Endometrial microvascular endothelial cells (primary cell): ENCODE results near the gene NEK7. TPM values are rescaled to one million over a fixed set of nuclear protein-coding genes. Genes with fewer than 3 reads are reported as not detected.

Experiments used
- in situ Hi-C: cut with HindIII; loops from 2 replicates; pipeline ENCODE4 v1.10.0; 2017; ENCODE audit warnings: low sequenced_read_pairs, low pct_unique_long_range_greater_than_20kb; ENCODE audit errors: inconsistent ontology term
- total RNA-seq: library from RNA; depleted of rRNA; stranded (reverse); fragments of >200 nt; gene quantifications from one replicate; pipeline ENCODE4 v1.2.3, GENCODE V29; 2015; ENCODE audit errors: inconsistent ontology term

NEK7 gene
- total RNA-seq, 1 donor from 2014 or later: 38.7 TPM

DNA sequence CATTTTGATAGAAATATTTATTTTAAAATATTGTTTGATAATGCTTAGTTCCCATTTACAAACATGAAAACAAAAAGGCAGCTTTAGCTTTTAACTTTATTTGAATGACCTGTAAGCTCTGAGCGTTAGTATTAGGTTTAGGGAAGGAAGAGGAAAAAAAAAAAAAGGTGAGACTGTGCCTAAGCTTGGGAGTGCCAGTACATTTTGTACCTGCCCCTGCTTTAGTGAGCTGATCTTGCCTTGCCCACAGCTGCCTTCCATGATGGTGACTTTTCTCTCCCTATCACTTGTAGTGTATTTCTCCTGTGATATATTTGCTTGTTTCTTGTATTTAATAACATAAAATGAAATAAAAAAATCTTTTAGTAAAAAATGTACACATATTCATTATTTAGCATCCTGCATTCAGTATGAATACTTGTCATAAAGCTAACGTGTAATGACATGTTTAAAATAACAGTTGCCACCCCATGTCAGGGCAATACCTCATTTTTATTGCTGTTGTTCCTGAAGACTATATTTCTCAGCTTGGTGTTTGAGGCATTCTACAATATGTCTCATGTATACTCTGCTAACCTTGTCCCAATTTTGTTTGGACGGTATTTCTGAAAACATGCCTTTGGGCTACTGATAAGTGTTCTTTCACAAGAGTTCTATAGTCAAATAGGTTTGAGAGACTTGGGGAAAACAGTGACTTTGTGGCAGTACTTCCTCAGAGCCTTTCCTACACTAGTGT is 76.3 kb downstream of the NEK7 start:
- in situ Hi-C loops: no loop called here

GRCh38 chr1:198234520-198235251 is 77.9 kb downstream of the NEK7 start:
- in situ Hi-C loops: no loop called here

DNA sequence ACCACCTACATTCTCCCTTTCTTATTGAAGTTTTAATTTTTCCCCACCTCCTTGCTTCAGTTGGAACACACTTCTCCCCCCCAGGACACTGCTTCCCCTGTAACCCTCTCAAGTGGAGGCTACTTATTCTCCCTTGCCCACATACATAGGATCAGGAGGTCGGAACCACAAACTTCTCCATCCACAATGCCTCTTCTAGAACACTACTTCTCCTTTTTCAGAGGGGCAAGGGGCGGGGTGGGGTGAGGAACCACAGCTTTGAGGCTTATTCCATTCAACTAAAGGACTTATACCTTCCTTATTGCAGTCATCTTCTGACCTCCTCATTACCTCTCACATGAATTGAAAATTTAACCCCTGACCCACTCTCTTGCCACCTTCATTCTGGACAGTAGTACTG is 81.3 kb downstream of the NEK7 start:
- in situ Hi-C loops: no loop called here

GRCh38 chr1:198241553-198241952 is 84.8 kb downstream of the NEK7 start:
- in situ Hi-C loops: no loop called here

GRCh38 chr1:198244772-198245171 is 88.0 kb downstream of the NEK7 start:
- in situ Hi-C loops: no loop called here

DNA sequence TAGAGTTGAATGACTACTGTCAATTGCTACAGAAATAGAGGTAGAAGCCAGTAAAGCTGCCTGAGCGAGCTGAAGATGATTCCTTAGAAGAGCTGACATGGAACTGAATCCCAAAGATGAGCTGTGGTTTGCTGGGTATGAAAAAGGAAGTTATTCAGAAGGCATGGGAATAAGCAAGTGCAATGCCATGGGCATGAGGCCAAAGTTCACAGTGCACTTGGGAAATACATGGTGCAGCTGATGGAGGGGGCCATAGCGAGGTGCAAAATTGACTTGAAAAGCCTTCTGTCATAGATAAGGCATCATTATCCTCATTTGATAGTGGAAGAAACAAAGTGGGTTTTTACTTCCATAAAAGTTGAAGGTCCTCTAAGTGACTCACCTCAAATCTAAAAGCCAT is 88.6 kb downstream of the NEK7 start:
- in situ Hi-C loops: no loop called here

DNA sequence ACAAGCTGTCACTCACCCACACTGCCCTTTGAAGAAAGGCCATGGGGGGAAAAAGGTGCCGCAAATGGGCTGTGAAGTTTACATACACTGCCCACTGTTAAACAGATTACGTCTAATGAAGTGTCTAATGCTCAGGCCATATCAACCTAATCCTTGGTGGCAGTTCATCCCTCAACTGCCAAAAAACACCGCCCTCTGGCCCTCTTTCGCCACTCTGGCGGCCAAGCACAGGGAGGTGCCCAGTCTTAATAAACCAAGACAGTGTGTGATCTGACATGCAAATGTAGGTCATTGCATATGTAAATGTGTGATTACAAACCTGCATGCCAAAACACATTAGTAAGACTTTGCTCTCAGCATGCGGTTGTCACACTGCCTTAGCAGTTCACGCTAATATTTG is 89.5 kb downstream of the NEK7 start:
- in situ Hi-C loops: no loop called here

DNA sequence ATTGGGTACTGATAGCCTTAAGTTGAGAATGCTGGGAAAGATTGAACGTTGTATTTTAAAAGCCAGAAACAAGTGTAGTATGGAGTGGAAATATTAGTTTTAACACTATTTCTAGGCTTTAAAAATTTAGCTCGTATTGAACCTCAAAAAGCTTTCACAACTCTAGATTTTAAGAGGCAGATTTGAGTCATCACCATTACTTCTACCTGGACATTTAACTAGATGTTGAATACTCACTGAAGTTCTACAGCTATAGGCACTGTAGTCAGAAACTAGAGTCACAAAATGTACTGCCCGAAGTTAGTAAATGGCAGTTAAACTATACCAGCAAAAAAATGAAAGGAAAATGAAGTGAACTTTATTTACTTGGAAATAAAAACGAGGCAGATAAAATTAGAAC is 96.5 kb downstream of the NEK7 start:
- in situ Hi-C loops: no loop called here

- in situ Hi-C loops: no loop called here
These were observed 96.9 kb downstream of the NEK7 start for GRCh38 chr1:198253668-198254067.

DNA sequence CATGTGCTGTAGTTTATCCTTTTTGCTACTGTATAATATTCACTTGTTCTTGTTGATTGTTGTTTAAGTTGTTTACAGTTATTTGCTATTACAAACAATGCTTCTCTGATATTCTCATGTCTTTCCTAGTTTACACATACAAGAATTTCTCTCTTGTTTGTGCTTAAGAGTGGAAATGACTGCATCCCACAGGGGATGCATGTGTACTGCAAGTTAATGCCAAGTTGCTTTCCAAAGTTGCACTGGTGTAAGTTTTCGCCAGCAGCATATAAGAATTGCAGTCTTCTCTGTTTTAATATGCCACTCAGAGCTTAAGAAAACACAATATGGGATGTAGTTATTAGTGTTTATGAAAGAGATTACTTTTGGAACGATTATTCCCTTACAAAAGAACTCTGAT is 97.7 kb downstream of the NEK7 start:
- in situ Hi-C loops: no loop called here

GRCh38 chr1:198254948-198255347 is 98.2 kb downstream of the NEK7 start:
- in situ Hi-C loops: no loop called here

- in situ Hi-C loops: no loop called here
These were observed 99.0 kb downstream of the NEK7 start for GRCh38 chr1:198255784-198256183.

DNA sequence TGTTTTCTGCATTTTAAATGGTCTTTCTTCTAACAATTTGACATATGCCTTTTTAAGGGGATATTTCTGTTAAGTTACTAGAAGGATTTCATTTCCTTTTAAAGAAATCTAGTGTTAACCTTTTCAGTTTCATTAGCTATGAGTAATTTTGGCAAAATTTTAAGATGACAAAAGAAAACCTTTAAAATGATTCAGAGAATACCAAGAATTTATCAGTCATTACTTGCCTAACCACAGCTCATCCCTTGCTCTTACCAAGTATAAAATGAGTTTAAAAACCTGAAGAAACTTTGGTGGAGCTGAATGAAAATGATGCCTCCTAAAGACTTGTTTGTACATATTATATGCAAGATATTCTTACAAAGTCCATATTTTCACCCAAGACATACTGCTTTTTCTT is 101.7 kb downstream of the NEK7 start:
- in situ Hi-C loops: no loop called here

- in situ Hi-C loops: no loop called here
These were observed 102.7 kb downstream of the NEK7 start for GRCh38 chr1:198259333-198260074.

DNA sequence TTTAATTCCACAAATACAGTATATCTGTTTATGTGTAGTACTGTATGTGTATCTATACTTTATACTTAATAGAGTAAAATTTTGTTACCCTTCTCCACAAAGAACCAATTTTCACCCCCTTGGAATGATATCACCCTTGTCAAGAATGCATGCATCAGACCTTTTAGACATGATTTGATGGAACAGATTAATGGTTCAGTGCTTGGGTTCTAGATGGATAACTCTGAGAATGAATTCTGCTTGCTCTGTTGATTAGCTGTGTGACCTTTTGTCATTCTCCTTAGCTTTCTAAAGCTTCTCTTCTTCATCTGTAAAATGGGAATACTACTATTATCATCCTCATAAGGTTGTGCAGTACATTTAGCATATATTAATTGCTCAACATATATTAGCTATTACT is 105.1 kb downstream of the NEK7 start:
- in situ Hi-C loops: no loop called here

DNA sequence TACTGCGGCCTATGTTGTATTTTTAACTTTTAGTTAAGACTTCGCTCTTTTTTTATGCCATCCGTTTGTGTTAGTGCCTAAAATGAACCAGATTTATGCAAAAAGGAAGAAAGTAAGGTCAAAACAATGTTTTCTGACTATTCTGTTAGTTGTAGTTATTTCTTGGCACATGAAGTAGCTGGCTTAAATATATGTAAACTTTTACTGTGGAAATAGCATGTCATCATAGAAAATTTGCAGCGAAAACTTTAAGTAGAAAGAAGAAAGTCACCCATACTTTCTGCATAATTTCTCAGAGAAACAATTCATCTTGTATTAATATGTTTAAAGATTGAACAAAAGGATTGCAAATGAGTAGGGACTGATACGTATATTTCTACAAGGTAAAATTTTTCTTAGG is 106.4 kb downstream of the NEK7 start:
- in situ Hi-C loops: no loop called here

DNA sequence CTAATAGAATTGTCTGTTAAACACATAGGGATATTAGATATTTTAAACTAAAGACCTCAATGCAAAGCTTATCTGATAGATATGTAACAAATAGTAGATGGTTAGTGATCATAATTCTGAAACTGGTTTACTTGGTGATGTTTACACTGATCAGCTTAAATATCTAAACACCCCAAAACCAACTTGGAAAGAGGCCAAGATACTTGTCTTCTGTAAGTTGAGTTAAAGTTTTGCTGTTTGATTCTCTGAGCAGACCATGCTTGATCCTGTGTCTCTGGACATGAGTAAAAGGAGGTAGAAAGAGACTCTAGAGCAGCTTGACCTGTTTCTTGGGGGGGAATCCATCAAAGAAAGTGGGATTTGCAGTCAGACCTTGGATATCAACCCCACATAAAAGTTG is 107.5 kb downstream of the NEK7 start:
- in situ Hi-C loops: no loop called here

- in situ Hi-C loops: no loop called here
These were observed 108.4 kb downstream of the NEK7 start for GRCh38 chr1:198265073-198265661.

DNA sequence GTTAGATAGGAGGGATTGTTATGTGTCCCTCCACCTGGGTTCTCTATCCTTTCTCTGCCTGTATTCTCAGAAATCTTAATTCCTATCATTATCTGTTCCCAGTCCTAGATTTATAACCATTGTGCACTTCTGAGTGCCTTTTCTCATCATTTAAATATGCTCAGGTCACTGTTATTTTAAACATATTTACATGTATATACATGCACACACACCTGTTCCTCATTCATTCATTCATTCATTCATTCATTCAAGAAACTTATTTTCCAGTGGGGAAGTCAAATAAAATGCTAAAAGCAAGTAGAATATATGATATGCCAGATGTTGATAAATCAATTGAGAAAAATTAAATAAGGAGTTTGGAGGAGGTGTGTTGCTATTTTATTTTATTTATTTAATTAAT is 110.3 kb downstream of the NEK7 start:
- in situ Hi-C loops: no loop called here

DNA sequence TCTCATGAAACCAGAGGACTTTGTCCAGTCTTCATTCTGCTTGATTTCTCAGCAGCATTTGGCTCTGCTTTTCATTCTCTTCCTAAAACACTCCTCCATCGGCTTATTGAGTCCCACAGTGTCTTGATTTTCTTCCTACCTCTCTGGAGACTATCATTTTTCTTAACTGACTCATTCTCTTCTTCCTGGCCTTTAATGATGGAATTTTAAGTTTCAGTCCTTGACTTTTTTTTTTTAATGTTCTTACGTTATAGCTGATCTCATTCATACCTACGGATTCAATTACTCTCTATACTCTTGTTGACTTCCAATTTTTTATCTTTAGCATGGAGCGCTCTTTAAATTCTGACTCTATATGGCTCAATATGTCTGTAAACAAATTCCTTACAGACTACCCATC is 111.1 kb downstream of the NEK7 start:
- in situ Hi-C loops: no loop called here
